Omental fat pad (tissue), 4 donors: ENCODE data around the gene NR4A3. TPM values are rescaled to one million over a fixed set of nuclear protein-coding genes. Genes with fewer than 3 reads are reported as not detected.

Experiments
- ATAC-seq: fragments of 150-250 bp; one replicate; pipeline ENCODE4 v1.9.1; 2016; ENCODE audit warnings: mild to moderate bottlenecking, moderate library complexity; ENCODE audit not compliant: low FRiP score
- DNase-seq: peaks from one replicate; pipeline ENCODE4 v3.0.0-alpha.2; 2019; ENCODE audit warnings: low spot score
- CTCF ChIP-seq, 3 donors: fragments of 450-650 bp; IDR thresholded peaks; one replicate each; pipeline ENCODE4 v1.5.1; 2016 to 2017; ENCODE audit warnings: antibody characterized with exemption in 3 of 3, mild to moderate bottlenecking in 3 of 3, moderate library complexity in 2 of 3
- total RNA-seq, 4 donors: library from RNA; depleted of rRNA; stranded (reverse); fragments of >200 nt; gene quantifications; one replicate each; pipeline ENCODE4 v1.1.0, GENCODE V29; 2016

The NR4A3 gene
- total RNA-seq, 4 donors from 2014 or later, result 12.4 to 216 (median 26.3) TPM

- peak; percentile 29 for ATAC-seq
- no peak for TF ChIP-seq CTCF (IDR thresholded peaks at IDR 0.05)
These were observed 845 bp upstream of the NR4A3 start for GRCh38 chr9:99820685-99821395.

GRCh38 chr9:99822109-99822805, 572 bp downstream of the NR4A3 start:
- ATAC-seq (no peak), DNase-seq (no peak)
- TF ChIP-seq CTCF (IDR thresholded peaks at IDR 0.05), result no peak

More at GRCh38 chr9:99820685-99821395, 845 bp upstream of the NR4A3 start:
- DNase-seq, result peak; percentile 66

- no peak for DNase-seq
These were observed 1.3 kb downstream of the NR4A3 start for GRCh38 chr9:99822806-99823591.

GRCh38 chr9:99823681-99824377, 2.1 kb downstream of the NR4A3 start:
- no peak for TF ChIP-seq CTCF (IDR thresholded peaks at IDR 0.05)
- DNase-seq (peak; percentile 38), ATAC-seq (no peak)

More at GRCh38 chr9:99822806-99823591, 1.3 kb downstream of the NR4A3 start:
- no peak for ATAC-seq
- TF ChIP-seq CTCF (IDR thresholded peaks at IDR 0.05), result no peak

- no peak for ATAC-seq
- peak in 1 of 3 donors; percentile 25 for TF ChIP-seq CTCF (IDR thresholded peaks at IDR 0.05)
- no peak for DNase-seq
These were observed 2.9 kb downstream of the NR4A3 start for GRCh38 chr9:99824378-99825171.
